GM18907 (cell line): ENCODE data around the gene ATP6AP1.

Experiments
- ATAC-seq: cut with Tn5 transposase; IDR thresholded peaks from one replicate; pipeline ENCODE4 v1.9.1; 2021; ENCODE audit warnings: mild to moderate bottlenecking, moderate library complexity; ENCODE audit not compliant: unreplicated experiment

ATP6AP1 gene

GRCh38 chrX:154446430-154446829, 18.0 kb downstream of the ATP6AP1 start:
- no peak for ATAC-seq

DNA sequence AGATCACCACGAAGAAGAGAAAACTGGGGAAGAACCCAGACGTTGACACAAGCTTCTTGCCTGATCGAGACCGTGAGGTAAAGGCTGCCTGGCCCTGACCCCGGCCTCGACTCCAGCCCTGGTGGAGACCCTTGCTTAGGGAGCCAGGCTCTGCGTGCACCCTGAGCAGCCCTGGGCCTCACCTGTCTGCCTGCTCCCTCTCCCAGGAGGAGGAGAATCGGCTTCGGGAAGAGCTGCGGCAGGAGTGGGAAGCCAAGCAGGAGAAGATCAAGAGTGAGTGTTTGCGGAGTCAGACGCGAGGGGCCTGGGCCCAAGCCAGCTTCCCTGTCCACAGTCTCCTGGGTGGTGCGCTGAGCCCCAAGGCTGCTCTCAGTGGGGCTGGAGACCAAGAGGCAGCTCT, 20.0 kb downstream of the ATP6AP1 start:
- ATAC-seq = no peak

- no peak for ATAC-seq
Measured at GRCh38 chrX:154449618-154450017, 21.1 kb downstream of the ATP6AP1 start.

DNA sequence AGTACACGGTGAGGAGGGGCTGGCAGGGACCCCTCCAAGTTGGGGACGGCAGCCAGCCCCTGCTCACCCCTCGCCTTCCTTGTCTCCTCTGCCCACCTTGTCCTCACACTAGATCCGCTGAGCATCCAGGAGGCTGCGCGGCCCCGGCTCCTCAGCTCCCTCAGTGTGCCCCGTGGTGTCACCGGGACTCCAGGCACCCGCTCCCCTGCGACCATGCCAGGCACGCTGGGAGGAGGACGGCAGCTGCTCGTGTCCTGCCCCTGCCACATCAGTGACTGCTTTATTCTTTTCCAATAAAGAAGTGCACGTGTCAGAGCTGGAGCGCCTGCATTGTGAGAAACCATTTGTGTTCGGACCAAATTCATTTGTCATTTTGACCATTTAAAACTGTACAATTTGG, 21.8 kb downstream of the ATP6AP1 start:
- ATAC-seq = no peak

DNA sequence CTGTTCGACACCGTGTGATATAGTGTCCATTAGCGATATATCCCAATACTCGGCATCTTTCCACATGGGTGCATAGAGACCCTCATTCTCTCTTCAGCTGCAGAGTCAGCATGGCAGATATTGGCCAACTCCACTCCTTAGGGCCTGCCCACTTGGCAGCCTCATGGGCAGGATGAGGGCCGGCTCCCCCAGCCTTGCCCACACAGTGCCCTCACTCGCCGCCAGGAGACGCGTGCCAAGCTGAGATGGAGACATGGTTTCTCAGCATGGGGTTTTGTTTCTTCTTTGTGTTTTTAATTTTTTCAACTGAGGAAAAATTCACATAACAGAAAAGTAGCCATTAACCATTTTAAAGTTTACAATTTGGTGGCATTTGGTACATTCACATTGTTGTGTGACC, 24.3 kb downstream of the ATP6AP1 start:
- no peak for ATAC-seq

DNA sequence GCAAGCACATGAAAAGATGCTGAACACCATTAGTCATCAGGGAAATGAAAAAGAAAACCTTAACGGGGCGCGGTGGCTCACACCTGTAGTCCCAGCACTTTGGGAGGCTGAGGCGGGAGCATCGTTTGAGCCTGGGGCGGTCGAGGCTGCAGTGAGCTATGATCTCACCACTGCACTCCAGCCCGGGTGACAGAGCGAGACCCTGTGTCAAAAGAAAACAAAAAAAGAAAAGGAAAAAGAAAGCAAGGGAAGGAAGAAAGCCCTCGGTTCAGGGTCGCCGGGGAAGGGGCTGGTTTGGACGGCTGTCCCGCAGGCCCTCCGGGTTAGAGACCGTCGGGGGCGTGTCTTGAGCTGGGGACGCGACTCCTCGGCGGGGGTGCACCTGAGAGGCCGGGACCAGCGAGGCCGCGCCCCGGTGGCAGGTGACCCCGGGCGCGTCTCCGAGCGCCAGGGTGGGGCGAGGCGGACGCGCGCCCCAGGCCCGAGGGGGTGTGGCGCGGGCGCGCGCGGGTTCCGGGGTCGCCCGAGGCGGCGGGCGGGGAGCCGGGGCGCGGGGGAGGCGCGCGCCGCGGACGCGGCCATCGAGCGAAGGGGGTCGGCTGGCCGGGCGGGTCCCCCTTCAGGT, 29.1 kb downstream of the ATP6AP1 start:
- ATAC-seq = peak; percentile 39

GRCh38 chrX:154458116-154458953, 29.9 kb downstream of the ATP6AP1 start, which contains the start of gene PLXNA3:
Gene PLXNA3 (plus strand): TSS chrX:154458281. CDS start chrX:154460184, 1,903 bp downstream.
- ATAC-seq = peak; percentile 57

- ATAC-seq = no peak
Measured at GRCh38 chrX:154458954-154459778, 30.7 kb downstream of the ATP6AP1 start.

DNA sequence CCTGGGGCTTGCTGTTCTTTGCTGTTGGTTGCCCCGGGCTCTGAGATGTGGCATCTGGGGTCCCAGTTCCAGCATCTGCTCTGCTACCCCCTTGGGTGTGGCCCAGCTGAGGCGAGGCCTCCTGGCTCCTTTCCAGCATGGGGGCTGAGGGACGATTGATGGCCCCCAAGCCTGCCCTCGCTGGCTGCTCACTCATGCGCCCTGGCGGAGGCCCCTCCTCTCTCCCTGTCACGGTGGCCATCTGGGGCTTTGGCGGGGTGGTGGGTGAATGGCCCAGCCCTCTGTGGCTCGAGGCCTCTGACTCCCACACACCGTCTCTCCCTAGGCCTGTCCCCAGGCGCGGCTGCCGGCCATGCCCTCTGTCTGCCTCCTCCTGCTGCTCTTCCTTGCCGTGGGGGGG, 31.4 kb downstream of the ATP6AP1 start:
- ATAC-seq = no peak

DNA sequence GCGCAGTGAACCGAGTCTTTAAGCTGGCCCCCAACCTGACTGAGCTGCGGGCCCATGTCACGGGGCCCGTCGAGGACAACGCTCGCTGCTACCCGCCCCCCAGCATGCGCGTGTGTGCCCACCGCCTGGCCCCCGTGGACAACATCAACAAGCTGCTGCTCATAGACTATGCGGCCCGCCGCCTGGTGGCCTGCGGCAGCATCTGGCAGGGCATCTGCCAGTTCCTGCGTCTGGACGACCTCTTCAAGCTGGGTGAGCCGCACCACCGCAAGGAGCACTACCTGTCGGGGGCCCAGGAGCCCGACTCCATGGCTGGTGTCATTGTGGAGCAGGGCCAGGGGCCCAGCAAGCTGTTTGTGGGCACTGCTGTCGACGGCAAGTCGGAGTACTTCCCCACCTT, 31.8 kb downstream of the ATP6AP1 start:
- ATAC-seq = no peak

GRCh38 chrX:154462396-154462795, 33.9 kb downstream of the ATP6AP1 start:
- no peak for ATAC-seq

DNA sequence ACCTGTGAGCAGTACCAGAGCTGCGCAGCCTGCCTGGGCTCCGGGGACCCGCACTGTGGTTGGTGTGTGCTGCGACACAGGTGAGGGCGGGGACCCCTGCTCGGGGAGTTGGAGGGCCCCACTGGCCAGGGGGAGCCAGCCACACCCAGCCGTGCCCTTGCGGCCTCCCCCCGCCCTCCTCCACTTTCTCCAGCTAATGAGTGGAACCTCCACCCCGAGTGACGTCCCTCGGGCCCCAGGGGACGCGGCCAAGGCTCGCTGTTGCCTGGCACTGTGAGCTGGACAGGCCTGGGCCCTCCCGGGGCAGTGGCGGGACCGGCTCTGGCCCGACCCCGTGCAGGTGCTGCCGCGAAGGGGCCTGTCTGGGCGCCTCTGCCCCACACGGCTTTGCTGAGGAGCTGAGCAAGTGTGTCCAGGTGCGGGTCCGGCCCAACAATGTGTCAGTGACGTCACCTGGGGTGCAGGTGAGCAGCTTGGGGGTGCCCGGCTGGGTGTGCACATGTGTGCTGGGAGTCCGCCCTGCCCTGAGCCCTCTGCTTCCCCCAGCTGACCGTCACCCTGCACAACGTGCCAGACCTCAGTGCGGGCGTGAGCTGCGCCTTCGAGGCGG, 35.2 kb downstream of the ATP6AP1 start:
- ATAC-seq = no peak

GRCh38 chrX:154464806-154465365, 36.4 kb downstream of the ATP6AP1 start:
- ATAC-seq = no peak

- ATAC-seq = no peak
Measured at GRCh38 chrX:154465601-154466000, 37.1 kb downstream of the ATP6AP1 start.

DNA sequence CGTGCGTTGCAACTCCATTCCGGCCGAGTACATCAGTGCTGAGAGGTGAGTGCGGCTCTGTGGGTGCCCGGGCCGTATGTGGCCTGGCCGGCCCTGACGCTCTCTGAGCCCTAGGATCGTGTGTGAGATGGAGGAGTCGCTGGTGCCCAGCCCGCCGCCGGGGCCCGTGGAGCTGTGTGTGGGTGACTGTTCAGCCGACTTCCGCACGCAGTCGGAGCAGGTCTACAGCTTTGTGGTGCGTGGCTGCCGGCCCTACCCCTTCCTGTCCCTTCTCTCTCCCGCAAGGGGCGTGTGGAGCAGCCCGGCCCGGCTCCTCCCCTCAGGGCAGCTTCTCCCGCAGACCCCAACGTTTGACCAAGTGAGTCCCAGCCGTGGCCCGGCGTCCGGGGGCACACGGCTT, 37.6 kb downstream of the ATP6AP1 start:
- ATAC-seq = no peak

DNA sequence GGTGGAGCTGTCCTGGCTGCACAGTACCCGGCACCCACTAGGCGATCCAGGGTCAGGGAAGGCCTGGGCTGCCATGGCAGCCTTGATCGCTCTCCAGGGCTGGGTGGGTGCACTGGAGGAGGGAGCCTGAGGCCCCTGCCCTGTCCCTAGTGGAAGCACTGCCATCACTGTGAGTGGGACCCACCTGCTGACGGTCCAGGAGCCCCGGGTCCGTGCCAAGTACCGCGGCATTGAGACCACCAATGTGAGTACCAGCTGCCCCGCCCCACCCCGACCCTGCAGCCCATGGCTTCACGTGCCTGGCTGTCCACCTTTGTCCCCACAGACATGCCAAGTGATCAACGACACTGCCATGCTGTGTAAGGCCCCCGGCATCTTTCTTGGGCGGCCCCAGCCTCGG, 38.4 kb downstream of the ATP6AP1 start:
- no peak for ATAC-seq

- ATAC-seq = no peak
Measured at GRCh38 chrX:154467556-154467955, 39.1 kb downstream of the ATP6AP1 start.

GRCh38 chrX:154468217-154468616, 39.7 kb downstream of the ATP6AP1 start:
- no peak for ATAC-seq

DNA sequence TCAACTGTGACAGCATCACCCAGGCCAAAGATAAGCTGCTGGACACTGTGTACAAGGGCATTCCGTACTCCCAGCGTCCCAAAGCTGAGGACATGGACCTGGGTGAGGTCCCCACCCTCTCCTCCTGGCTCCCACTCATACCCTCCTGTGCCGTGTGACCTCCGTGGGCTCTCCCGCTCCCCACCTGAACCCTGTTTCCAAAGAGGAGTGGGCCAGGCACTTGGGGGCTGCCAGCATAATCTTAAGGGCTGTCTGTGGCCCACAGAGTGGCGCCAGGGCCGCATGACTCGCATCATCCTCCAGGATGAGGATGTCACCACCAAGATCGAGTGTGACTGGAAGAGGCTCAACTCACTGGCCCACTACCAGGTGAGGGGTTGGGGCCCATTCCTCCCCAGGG, 40.6 kb downstream of the ATP6AP1 start:
- ATAC-seq = no peak

- ATAC-seq = no peak
Measured at GRCh38 chrX:154469880-154470279, 41.4 kb downstream of the ATP6AP1 start.

- no peak for ATAC-seq
Measured at GRCh38 chrX:154470434-154470833, 42.0 kb downstream of the ATP6AP1 start.
